Osteocyte (in vitro differentiated cells): ENCODE results near the gene KLHL34. TPM values are rescaled to one million over a fixed set of nuclear protein-coding genes. Genes with fewer than 3 reads are reported as not detected.

Experiments
- DNase-seq: peaks from one replicate; pipeline ENCODE4 v3.0.0; 2021; ENCODE audit warnings: mixed read lengths; ENCODE audit not compliant: unreplicated experiment; ENCODE audit errors: extremely low spot score
- H3K27ac Mint-ChIP-seq: one replicate; pipeline ENCODE4 v1.8.0; 2021; ENCODE audit warnings: mild to moderate bottlenecking, mixed read lengths; ENCODE audit not compliant: unreplicated experiment
- H3K27me3 Mint-ChIP-seq: one replicate; pipeline ENCODE4 v1.8.0; 2021; ENCODE audit warnings: mixed read lengths; ENCODE audit not compliant: unreplicated experiment
- H3K36me3 Mint-ChIP-seq: one replicate; pipeline ENCODE4 v1.8.0; 2021; ENCODE audit warnings: mixed read lengths; ENCODE audit not compliant: unreplicated experiment
- H3K4me1 Mint-ChIP-seq: one replicate; pipeline ENCODE4 v1.8.0; 2021; ENCODE audit warnings: mixed read lengths; ENCODE audit not compliant: unreplicated experiment
- H3K4me3 Mint-ChIP-seq: one replicate; pipeline ENCODE4 v1.8.0; 2021; ENCODE audit warnings: mild to moderate bottlenecking, moderate library complexity, mixed read lengths; ENCODE audit not compliant: unreplicated experiment
- H3K9me3 Mint-ChIP-seq: one replicate; pipeline ENCODE4 v1.8.0; 2021; ENCODE audit warnings: mixed read lengths; ENCODE audit not compliant: unreplicated experiment
- CTCF ChIP-seq: fragments of 200-600 bp; sonication (generic); IDR thresholded peaks from 2 replicates; pipeline ENCODE4 v1.5.0; 2021; ENCODE audit warnings: antibody characterized with exemption, mild to moderate bottlenecking, moderate library complexity
- total RNA-seq: library from RNA; stranded (reverse); gene quantifications from 2 replicates; pipeline ENCODE4 v1.2.1, GENCODE V29; 2021

Gene KLHL34
- total RNA-seq, 1 donor from 2014 or later, result not detected

GRCh38 chrX:21657318-21658151 is 595 bp downstream of the KLHL34 start:
- Mint-ChIP-seq H3K27ac (no peak overlapping the region), H3K36me3 (peaks cover 3% of the 10 kb centered on the region), H3K4me3 (no peak overlapping the region), H3K27me3 (no peaks in the 10 kb centered on the region), H3K4me1 (peaks cover 2% of the 10 kb centered on the region), H3K9me3 (no peaks in the 10 kb centered on the region)
- DNase-seq, result no peak
- TF ChIP-seq CTCF, result no peak

GRCh38 chrX:21656587-21657317 is 1.4 kb downstream of the KLHL34 start:
- H3K27ac Mint-ChIP-seq, result no peak overlapping the region
- TF ChIP-seq CTCF, result no peak
- DNase-seq, result no peak
- H3K4me3 Mint-ChIP-seq, result no peak overlapping the region
- H3K4me1 Mint-ChIP-seq, result peaks cover 2% of the 10 kb centered on the region
- peaks cover 3% of the 10 kb centered on the region for H3K36me3 Mint-ChIP-seq
- no peaks in the 10 kb centered on the region for H3K9me3 Mint-ChIP-seq
- no peaks in the 10 kb centered on the region for H3K27me3 Mint-ChIP-seq

- Mint-ChIP-seq H3K4me3 (no peak overlapping the region), H3K9me3 (no peaks in the 10 kb centered on the region), H3K27ac (no peak overlapping the region), H3K36me3 (peaks cover 3% of the 10 kb centered on the region), H3K4me1 (peaks cover 2% of the 10 kb centered on the region), H3K27me3 (no peaks in the 10 kb centered on the region)
- DNase-seq, result no peak
- TF ChIP-seq CTCF, result no peak
These were observed 2.1 kb downstream of the KLHL34 start for GRCh38 chrX:21655901-21656586.

- Mint-ChIP-seq H3K9me3 (no peaks in the 10 kb centered on the region), H3K4me3 (no peak overlapping the region), H3K4me1 (no peaks in the 10 kb centered on the region), H3K36me3 (no peaks in the 10 kb centered on the region), H3K27me3 (no peaks in the 10 kb centered on the region), H3K27ac (no peak overlapping the region)
- no peak for TF ChIP-seq CTCF
- no peak for DNase-seq
These were observed 12.2 kb downstream of the KLHL34 start for GRCh38 chrX:21645886-21646285.

- Mint-ChIP-seq H3K27ac (no peak overlapping the region), H3K4me3 (no peak overlapping the region), H3K27me3 (no peaks in the 10 kb centered on the region), H3K9me3 (no peaks in the 10 kb centered on the region), H3K4me1 (no peaks in the 10 kb centered on the region), H3K36me3 (no peaks in the 10 kb centered on the region)
- no peak for TF ChIP-seq CTCF
- DNase-seq, result no peak
These were observed 12.7 kb downstream of the KLHL34 start for GRCh38 chrX:21645431-21645830.
